ENCODE data around the gene WDR89.
"Not testable (repeated sequence)": the region's sequence is repeated elsewhere in the genome, so short reads cannot be mapped to it uniquely, and the experiment has no call there.

The WDR89 gene

GRCh38 chr14:63642656-63643382 lies 1.1 kb upstream of the WDR89 start:
- ATAC-seq (replicated peaks) = no peak
- Mint-ChIP-seq H3K4me3 (peak overlapping the region; percentile 83 to 86), H3K27me3 (no peaks in the 10 kb centered on the region), H3K9me3 (no peaks in the 10 kb centered on the region), H3K36me3 (ENCODE audit: insufficient read depth) (peaks cover 19% of the 10 kb centered on the region), H3K27ac (peak overlapping the region; percentile 96 to 97), H3K4me1 (ENCODE audit: low read depth in 2 of 2) (peaks cover 12 to 14% of the 10 kb centered on the region in 2 donors)
- no peak for DNase-seq

GRCh38 chr14:63642229-63642611 lies 549 bp upstream of the WDR89 start:
- ATAC-seq (replicated peaks) (peak; percentile 61), DNase-seq (peak; percentile 83 to 85 (median 83))
- Mint-ChIP-seq H3K4me1 (ENCODE audit: low read depth in 2 of 2) (peaks cover 11 to 14% of the 10 kb centered on the region in 2 donors), H3K27me3 (no peaks in the 10 kb centered on the region), H3K36me3 (ENCODE audit: insufficient read depth) (peaks cover 21% of the 10 kb centered on the region), H3K9me3 (no peaks in the 10 kb centered on the region), H3K27ac (peak overlapping the region; percentile 96 to 97), H3K4me3 (peak overlapping the region; percentile 83 to 86)

- no peaks in the 10 kb centered on the region for H3K27me3 Mint-ChIP-seq
- ATAC-seq (replicated peaks) (no peak), DNase-seq (no peak)
- H3K27ac Mint-ChIP-seq = peak overlapping the region; percentile 74 to 96
- peaks cover 22 to 34% of the 10 kb centered on the region in 2 donors for H3K4me1 Mint-ChIP-seq (ENCODE audit: low read depth in 2 of 2)
- H3K9me3 Mint-ChIP-seq = no peaks in the 10 kb centered on the region
- H3K36me3 Mint-ChIP-seq (ENCODE audit: insufficient read depth) = peaks cover 30% of the 10 kb centered on the region
- H3K4me3 Mint-ChIP-seq = peak overlapping the region in 1 of 2 donors; percentile 83
These were observed 3.2 kb downstream of the WDR89 start for GRCh38 chr14:63638493-63638892.

GRCh38 chr14:63636094-63636635 lies 5.5 kb downstream of the WDR89 start:
- H3K4me3 Mint-ChIP-seq; H3K9me3 Mint-ChIP-seq; DNase-seq; H3K27me3 Mint-ChIP-seq; ATAC-seq (replicated peaks): not testable (repeated sequence)
- Mint-ChIP-seq H3K27ac (peak overlapping the region in 1 of 2 donors; percentile 14), H3K4me1 (ENCODE audit: low read depth in 2 of 2) (peaks cover 18 to 40% of the 10 kb centered on the region in 2 donors), H3K36me3 (ENCODE audit: insufficient read depth) (peaks cover 18% of the 10 kb centered on the region)

DNA sequence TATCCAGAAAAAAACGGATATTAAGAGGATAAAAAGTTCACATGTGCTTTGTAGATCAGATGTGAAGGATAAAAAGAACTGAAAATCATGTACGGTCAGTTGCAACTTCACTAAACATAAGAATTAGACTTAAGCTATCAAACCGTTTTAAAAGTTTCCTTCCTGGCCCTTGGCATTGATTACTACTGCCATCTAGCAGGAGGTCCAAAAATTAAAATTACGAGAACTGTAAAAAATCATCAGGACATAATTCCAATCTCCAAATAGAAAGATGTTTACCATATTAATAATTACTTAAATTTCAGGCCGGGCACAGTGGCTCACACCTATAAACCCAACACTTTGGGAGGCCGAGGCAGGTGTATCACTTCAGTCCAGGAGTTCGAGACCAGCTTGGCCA lies 7.9 kb downstream of the WDR89 start:
- no peaks in the 10 kb centered on the region for H3K9me3 Mint-ChIP-seq
- H3K4me1 Mint-ChIP-seq (ENCODE audit: low read depth in 2 of 2) = peaks cover 14 to 29% of the 10 kb centered on the region in 2 donors
- no peaks in the 10 kb centered on the region for H3K27me3 Mint-ChIP-seq
- peaks cover 19% of the 10 kb centered on the region for H3K36me3 Mint-ChIP-seq (ENCODE audit: insufficient read depth)
- no peak overlapping the region for H3K27ac Mint-ChIP-seq
- DNase-seq (no peak), ATAC-seq (replicated peaks) (no peak)
- no peak overlapping the region for H3K4me3 Mint-ChIP-seq

GRCh38 chr14:63632932-63633514 lies 8.6 kb downstream of the WDR89 start:
- DNase-seq = peak in 1 of 3 experiments; percentile 12
- ATAC-seq (replicated peaks) = peak; percentile 91
- no peaks in the 10 kb centered on the region for H3K27me3 Mint-ChIP-seq
- peaks cover 11 to 26% of the 10 kb centered on the region in 2 donors for H3K4me1 Mint-ChIP-seq (ENCODE audit: low read depth in 2 of 2)
- H3K36me3 Mint-ChIP-seq (ENCODE audit: insufficient read depth) = peaks cover 22% of the 10 kb centered on the region
- H3K27ac Mint-ChIP-seq = no peak overlapping the region
- H3K9me3 Mint-ChIP-seq = no peaks in the 10 kb centered on the region
- no peak overlapping the region for H3K4me3 Mint-ChIP-seq

DNA sequence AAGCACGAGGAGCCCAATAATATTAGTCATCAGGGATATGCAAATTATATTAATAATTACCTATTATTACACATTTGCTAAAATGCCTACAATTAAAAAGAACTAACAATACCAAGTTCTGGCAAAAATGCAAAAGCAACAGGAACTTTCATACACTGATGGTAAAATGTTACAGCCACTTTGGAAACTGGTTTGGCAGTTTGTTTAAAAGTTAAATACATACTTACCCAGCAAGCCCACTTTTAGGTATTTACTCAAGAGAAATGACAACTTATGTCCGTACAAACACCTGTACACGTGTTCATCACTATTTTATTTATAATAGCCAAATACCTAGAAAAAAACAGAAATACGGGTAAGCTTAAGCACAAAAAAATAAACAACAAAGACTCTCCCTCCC lies 17.0 kb downstream of the WDR89 start:
- H3K36me3 Mint-ChIP-seq (ENCODE audit: insufficient read depth) = peaks cover 40% of the 10 kb centered on the region
- no peak for DNase-seq
- H3K27me3 Mint-ChIP-seq = no peaks in the 10 kb centered on the region
- no peak overlapping the region for H3K4me3 Mint-ChIP-seq
- no peaks in the 10 kb centered on the region for H3K9me3 Mint-ChIP-seq
- peaks cover 5 to 18% of the 10 kb centered on the region in 2 donors for H3K4me1 Mint-ChIP-seq (ENCODE audit: low read depth in 2 of 2)
- no peak for ATAC-seq (replicated peaks)
- H3K27ac Mint-ChIP-seq = peak overlapping the region in 1 of 2 donors; percentile 56

DNA sequence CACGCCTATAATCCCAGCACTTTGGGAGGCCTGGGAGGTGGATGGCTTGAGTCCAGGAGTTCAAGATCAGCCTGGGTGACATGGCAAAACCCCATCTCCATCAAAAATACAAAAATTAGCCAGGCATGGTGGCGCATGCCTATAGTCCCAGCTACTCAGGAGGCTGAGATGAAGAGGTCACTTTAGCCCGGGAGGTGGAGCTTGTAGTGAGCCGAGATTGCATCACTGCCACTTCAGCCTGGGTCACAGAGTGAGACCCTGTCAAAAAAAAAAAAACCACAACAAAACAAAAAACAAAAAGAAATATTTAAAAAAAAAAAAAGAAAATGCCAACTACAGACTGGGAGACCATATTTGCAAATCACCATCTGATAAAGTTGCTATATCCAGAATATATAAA lies 17.5 kb downstream of the WDR89 start:
- H3K36me3 Mint-ChIP-seq (ENCODE audit: insufficient read depth) = peaks cover 43% of the 10 kb centered on the region
- no peaks in the 10 kb centered on the region for H3K9me3 Mint-ChIP-seq
- H3K4me1 Mint-ChIP-seq (ENCODE audit: low read depth in 2 of 2) = peaks cover 5 to 20% of the 10 kb centered on the region in 2 donors
- ATAC-seq (replicated peaks) = no peak
- H3K27ac Mint-ChIP-seq = peak overlapping the region in 1 of 2 donors; percentile 56
- no peaks in the 10 kb centered on the region for H3K27me3 Mint-ChIP-seq
- no peak for DNase-seq
- no peak overlapping the region for H3K4me3 Mint-ChIP-seq

DNA sequence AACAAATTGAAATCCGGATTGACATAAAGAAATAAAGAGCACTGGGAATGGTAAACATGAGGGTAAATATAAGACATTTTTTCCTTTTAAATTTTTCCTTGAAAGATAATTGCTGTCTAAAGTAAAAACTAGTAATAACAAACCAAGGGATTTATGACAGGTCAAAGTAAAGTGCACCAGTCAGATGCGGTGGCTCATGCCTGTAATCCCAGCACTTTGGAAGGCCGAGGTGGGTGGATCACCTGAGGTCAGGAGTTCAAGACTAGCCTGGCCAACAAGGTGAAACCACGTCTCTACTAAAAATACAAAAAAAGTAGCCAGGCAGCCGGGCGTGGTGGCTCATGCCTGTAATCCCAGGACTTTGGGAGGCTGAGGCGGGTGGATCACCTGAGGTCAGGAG lies 19.7 kb downstream of the WDR89 start:
- not testable (repeated sequence) for H3K4me3 Mint-ChIP-seq; H3K27me3 Mint-ChIP-seq; ATAC-seq (replicated peaks); DNase-seq; H3K9me3 Mint-ChIP-seq
- Mint-ChIP-seq H3K36me3 (ENCODE audit: insufficient read depth) (peaks cover 42% of the 10 kb centered on the region), H3K27ac (peak overlapping the region in 1 of 2 donors; percentile 4), H3K4me1 (ENCODE audit: low read depth in 2 of 2) (peaks cover 7 to 32% of the 10 kb centered on the region in 2 donors)

DNA sequence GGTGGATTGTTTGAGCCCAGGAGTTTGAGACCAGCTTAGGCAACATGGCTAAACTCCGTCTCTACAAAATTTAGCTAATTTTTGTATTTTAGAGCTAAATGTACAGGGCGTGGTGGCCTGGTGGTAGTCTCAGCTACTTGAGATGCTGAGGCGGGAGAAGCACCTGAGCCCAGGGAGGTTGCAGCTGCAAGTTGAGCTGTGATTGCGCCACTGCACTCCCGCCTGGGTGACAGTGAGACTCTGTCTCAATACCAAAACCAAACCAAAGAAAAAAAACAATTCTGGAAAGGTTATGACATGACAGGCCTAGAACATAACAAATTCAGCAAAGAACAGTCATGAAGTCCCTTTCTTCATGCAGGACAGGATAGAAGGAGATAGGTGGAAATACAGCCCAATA lies 25.7 kb downstream of the WDR89 start:
- Mint-ChIP-seq H3K4me1 (ENCODE audit: low read depth in 2 of 2) (peaks cover 10 to 40% of the 10 kb centered on the region in 2 donors), H3K27ac (peak overlapping the region; percentile 55 to 72), H3K36me3 (ENCODE audit: insufficient read depth) (peaks cover 31% of the 10 kb centered on the region), H3K4me3 (no peak overlapping the region), H3K9me3 (no peaks in the 10 kb centered on the region), H3K27me3 (no peaks in the 10 kb centered on the region)
- DNase-seq (no peak), ATAC-seq (replicated peaks) (no peak)

- Mint-ChIP-seq H3K27me3 (no peaks in the 10 kb centered on the region), H3K9me3 (no peaks in the 10 kb centered on the region), H3K4me3 (no peak overlapping the region), H3K27ac (no peak overlapping the region), H3K36me3 (ENCODE audit: insufficient read depth) (peaks cover 29% of the 10 kb centered on the region), H3K4me1 (ENCODE audit: low read depth in 2 of 2) (peaks cover 10 to 40% of the 10 kb centered on the region in 2 donors)
- no peak for DNase-seq
- no peak for ATAC-seq (replicated peaks)
These were observed 26.9 kb downstream of the WDR89 start for GRCh38 chr14:63614679-63615363.

DNA sequence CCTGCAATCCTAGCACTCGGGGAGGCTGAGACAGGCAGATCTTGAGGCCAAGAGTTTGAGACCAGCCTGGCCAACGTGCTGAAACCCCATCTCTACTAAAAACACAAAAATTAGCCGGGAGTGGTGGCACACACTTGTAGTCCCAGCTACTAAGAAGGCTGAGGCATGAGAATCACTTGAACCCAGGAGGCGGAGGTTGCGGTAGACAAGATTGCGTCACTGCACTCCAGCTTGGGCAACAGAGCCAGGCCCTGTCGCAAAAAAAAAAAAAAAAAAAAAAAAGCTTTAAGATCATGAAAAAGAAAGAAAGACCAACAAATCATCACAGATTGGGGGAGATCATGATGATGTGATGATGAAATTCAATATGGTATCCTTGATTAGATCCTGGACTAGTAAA lies 30.6 kb downstream of the WDR89 start:
- peaks cover 5 to 19% of the 10 kb centered on the region in 2 donors for H3K4me1 Mint-ChIP-seq (ENCODE audit: low read depth in 2 of 2)
- no peaks in the 10 kb centered on the region for H3K9me3 Mint-ChIP-seq
- peaks cover 18% of the 10 kb centered on the region for H3K36me3 Mint-ChIP-seq (ENCODE audit: insufficient read depth)
- no peak for DNase-seq
- H3K27me3 Mint-ChIP-seq = no peaks in the 10 kb centered on the region
- no peak overlapping the region for H3K27ac Mint-ChIP-seq
- H3K4me3 Mint-ChIP-seq = no peak overlapping the region
- no peak for ATAC-seq (replicated peaks)

- H3K9me3 Mint-ChIP-seq = no peaks in the 10 kb centered on the region
- H3K4me3 Mint-ChIP-seq = no peak overlapping the region
- H3K27ac Mint-ChIP-seq = no peak overlapping the region
- peaks cover 7% of the 10 kb centered on the region for H3K36me3 Mint-ChIP-seq (ENCODE audit: insufficient read depth)
- H3K4me1 Mint-ChIP-seq (ENCODE audit: low read depth in 2 of 2) = peaks cover 2 to 10% of the 10 kb centered on the region in 2 donors
- DNase-seq (no peak), ATAC-seq (replicated peaks) (no peak)
- H3K27me3 Mint-ChIP-seq = no peaks in the 10 kb centered on the region
These were observed 36.6 kb downstream of the WDR89 start for GRCh38 chr14:63605041-63605532.
